ENCODE measurements around the gene MVB12B. TPM values are rescaled to one million over a fixed set of nuclear protein-coding genes. Genes with fewer than 3 reads are reported as not detected.

Gene MVB12B
- total RNA-seq, 4 donors from 2014 or later, result 15.7 to 27.3 (median 22.7) TPM

DNA sequence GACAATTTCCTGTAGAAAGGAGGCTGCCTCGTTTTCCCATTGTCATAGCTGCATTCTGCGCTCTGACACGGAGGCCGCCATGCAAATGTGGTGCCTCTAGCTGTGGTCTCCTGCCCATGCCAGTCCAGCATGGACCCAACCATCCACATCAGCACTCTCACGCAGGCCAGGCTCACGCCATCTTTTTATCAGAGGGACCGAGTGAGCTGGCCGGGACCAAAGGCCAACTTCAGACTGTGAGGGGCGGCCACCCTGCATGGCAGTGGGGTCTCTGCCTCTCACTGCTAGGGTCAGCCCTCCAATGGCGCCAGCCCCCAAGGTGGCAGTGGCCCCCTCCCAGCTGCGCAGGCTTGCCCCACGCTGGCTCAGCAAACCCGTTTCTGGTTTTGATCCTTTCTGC, 155.2 kb downstream of the MVB12B start:
- no peak overlapping the region for H3K4me3 ChIP-seq
- no peak overlapping the region for H3K27ac ChIP-seq
- no peak for DNase-seq
- no peaks in the 10 kb centered on the region for H3K9me3 ChIP-seq
- no peaks in the 10 kb centered on the region for H3K36me3 ChIP-seq
- WGBS, 2 donors (ENCODE audit: low coverage in 1 of 2), result 82 to 94% methylated on average over 6 to 13 of the region's 13 CpGs
- H3K4me1 ChIP-seq, result no peaks in the 10 kb centered on the region
- in situ Hi-C loops (cut with MboI; ENCODE audit: low pct_ligation_motif_present in 1 of 4, low pct_unique_long_range_greater_than_20kb in 1 of 4, low sequenced_read_pairs in 3 of 4), result loop anchor here in 2 of 4 donors (25.0 kb wide), 1 partner anchor 170 kb away; no protein-coding TSS in a partner anchor
- intact Hi-C loops (cut with DNase I; ENCODE audit: low total_unique reads), result no loop called here
- no peaks in the 10 kb centered on the region for H3K27me3 ChIP-seq
- no peak for TF ChIP-seq POLR2AphosphoS5 (IDR thresholded peaks at IDR 0.05)
- TF ChIP-seq POLR2A (IDR thresholded peaks at IDR 0.05), result no peak
- TF ChIP-seq, protein P1, sequence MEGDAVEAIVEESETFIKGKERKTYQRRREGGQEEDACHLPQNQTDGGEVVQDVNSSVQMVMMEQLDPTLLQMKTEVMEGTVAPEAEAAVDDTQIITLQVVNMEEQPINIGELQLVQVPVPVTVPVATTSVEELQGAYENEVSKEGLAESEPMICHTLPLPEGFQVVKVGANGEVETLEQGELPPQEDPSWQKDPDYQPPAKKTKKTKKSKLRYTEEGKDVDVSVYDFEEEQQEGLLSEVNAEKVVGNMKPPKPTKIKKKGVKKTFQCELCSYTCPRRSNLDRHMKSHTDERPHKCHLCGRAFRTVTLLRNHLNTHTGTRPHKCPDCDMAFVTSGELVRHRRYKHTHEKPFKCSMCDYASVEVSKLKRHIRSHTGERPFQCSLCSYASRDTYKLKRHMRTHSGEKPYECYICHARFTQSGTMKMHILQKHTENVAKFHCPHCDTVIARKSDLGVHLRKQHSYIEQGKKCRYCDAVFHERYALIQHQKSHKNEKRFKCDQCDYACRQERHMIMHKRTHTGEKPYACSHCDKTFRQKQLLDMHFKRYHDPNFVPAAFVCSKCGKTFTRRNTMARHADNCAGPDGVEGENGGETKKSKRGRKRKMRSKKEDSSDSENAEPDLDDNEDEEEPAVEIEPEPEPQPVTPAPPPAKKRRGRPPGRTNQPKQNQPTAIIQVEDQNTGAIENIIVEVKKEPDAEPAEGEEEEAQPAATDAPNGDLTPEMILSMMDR (IDR thresholded peaks at IDR 0.05), result no peak
- no peak for TF ChIP-seq EP300 (IDR thresholded peaks at IDR 0.05; ENCODE audit: low read depth)

DNA sequence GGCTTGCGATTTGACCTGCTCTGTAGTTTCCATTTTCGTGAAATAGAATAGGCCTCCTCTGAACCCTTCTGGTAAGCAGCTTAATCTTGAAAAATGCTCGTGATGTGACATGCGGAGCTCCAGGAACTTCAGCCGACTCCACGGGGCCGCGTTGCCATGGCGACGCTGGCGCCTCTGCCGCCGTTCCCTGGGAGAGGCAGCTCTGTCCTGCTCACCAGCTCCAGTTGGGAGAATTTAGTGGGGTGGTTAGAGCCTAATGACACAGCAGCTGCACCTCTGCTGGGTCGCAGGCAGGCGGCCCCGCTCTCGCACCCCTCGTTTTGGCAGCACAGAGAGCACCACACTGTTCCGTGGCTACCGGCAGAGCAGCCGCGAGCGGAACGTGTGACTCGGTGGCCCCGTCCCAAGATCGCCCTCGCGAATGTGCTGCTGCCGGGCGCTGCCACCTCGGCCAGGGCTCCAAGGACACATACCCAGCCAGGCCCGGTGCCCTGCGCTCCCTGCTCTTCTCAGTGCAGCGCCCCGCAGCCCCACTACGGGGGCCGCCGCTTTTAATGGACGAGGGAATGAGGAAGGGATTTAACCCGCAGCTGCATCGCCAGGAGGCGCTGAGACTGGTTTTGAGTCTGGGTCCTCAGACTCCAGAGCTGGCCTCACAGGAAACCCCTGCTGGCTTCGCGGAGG, 155.9 kb downstream of the MVB12B start:
- Histone ChIP-seq H3K9me3 (no peaks in the 10 kb centered on the region), H3K27ac (no peak overlapping the region), H3K4me3 (no peak overlapping the region), H3K4me1 (no peaks in the 10 kb centered on the region), H3K36me3 (no peaks in the 10 kb centered on the region), H3K27me3 (no peaks in the 10 kb centered on the region)
- WGBS, 2 donors (ENCODE audit: low coverage in 1 of 2), result 87 to 88% methylated on average over 3 to 45 of the region's 45 CpGs
- DNase-seq, result no peak
- TF ChIP-seq POLR2AphosphoS5 (IDR thresholded peaks at IDR 0.05) (no peak), POLR2A (IDR thresholded peaks at IDR 0.05) (no peak), EP300 (IDR thresholded peaks at IDR 0.05; ENCODE audit: low read depth) (no peak)
- TF ChIP-seq, protein P1 (IDR thresholded peaks at IDR 0.05), result no peak
- in situ Hi-C loops (cut with MboI; ENCODE audit: low pct_ligation_motif_present in 1 of 4, low pct_unique_long_range_greater_than_20kb in 1 of 4, low sequenced_read_pairs in 3 of 4), result loop anchor here in 2 of 4 donors (25.0 kb wide), 1 partner anchor 170 kb away; no protein-coding TSS in a partner anchor
- intact Hi-C loops (cut with DNase I; ENCODE audit: low total_unique reads), result no loop called here

DNA sequence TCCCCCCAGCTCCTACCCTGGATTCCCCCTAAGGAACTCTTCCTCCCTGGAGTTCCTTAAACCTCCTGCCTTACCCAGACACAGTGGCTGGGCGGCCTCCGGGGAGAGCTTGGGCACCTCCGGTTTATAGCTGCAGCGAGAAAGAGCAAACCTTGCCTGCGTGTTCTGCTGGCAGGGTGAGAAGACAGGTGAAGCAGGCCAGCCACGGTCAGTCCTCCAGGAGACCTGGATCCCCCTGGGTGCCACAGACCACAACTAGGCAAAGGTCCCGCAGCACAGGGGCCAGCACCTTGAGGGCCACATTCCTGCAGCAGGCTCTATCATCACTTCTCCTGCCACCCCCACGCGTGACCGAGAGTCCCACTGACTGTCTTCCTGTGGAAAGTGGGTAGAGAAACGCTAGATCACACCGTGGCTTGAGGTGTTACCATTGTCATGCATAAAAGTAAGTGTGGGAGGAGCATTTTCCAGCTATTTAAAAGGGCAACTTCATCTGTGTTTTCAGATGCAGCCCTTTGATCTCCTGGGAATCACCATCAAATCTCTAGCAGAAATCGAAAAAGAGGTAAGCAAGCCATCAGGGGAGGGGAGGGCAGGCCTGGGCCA, 156.9 kb downstream of the MVB12B start:
- Histone ChIP-seq H3K27ac (no peak overlapping the region), H3K36me3 (no peaks in the 10 kb centered on the region), H3K4me1 (no peaks in the 10 kb centered on the region), H3K9me3 (no peaks in the 10 kb centered on the region), H3K27me3 (no peaks in the 10 kb centered on the region), H3K4me3 (no peak overlapping the region)
- in situ Hi-C loops (cut with MboI; ENCODE audit: low pct_ligation_motif_present in 1 of 4, low pct_unique_long_range_greater_than_20kb in 1 of 4, low sequenced_read_pairs in 3 of 4), result loop anchor here in 2 of 4 donors (25.0 kb wide), 1 partner anchor 171 kb away; no protein-coding TSS in a partner anchor
- intact Hi-C loops (cut with DNase I; ENCODE audit: low total_unique reads), result no loop called here
- no peak for DNase-seq
- 92% methylated on average over 13 of the region's 13 CpGs; no CpG with 5 or more reads in 1 of the 2 donors for WGBS, 2 donors (ENCODE audit: low coverage in 1 of 2)
- TF ChIP-seq POLR2A (IDR thresholded peaks at IDR 0.05) (no peak), POLR2AphosphoS5 (IDR thresholded peaks at IDR 0.05) (no peak), EP300 (IDR thresholded peaks at IDR 0.05; ENCODE audit: low read depth) (no peak)
- TF ChIP-seq, protein P1 (IDR thresholded peaks at IDR 0.05), result no peak

DNA sequence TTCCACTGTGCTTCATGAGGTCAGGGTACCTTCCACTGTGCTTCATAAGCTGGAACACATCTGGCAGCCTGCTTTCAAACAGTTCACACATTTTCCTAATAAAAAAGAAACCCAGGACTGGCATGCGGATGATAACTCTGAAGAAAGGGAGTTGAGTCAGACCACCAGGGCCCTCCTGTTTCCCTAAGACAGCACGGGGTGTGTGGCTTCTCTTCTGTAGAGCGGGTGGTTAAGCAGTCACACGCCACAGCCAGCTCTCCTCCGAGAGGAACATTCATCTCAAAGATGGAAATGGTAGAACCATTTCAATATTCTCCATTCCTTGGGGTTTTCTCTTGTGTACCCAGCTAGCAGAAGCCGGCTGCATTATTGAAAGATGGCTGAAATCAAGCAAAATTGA, 159.0 kb downstream of the MVB12B start:
- no peak for DNase-seq
- no peaks in the 10 kb centered on the region for H3K36me3 ChIP-seq
- intact Hi-C loops (cut with DNase I; ENCODE audit: low total_unique reads) (no loop called here), in situ Hi-C loops (cut with MboI; ENCODE audit: low pct_ligation_motif_present in 1 of 4, low pct_unique_long_range_greater_than_20kb in 1 of 4, low sequenced_read_pairs in 3 of 4) (loop anchor here in 2 of 4 donors (25.0 kb wide), 1 partner anchor 173 kb away; no protein-coding TSS in a partner anchor)
- H3K27ac ChIP-seq, result no peak overlapping the region
- 83 to 89% methylated on average over 2 to 6 of the region's 6 CpGs for WGBS, 2 donors (ENCODE audit: low coverage in 1 of 2)
- TF ChIP-seq EP300 (IDR thresholded peaks at IDR 0.05; ENCODE audit: low read depth) (no peak), POLR2A (IDR thresholded peaks at IDR 0.05) (no peak), POLR2AphosphoS5 (IDR thresholded peaks at IDR 0.05) (no peak)
- TF ChIP-seq, protein P1 (IDR thresholded peaks at IDR 0.05), result no peak
- no peaks in the 10 kb centered on the region for H3K4me1 ChIP-seq
- no peaks in the 10 kb centered on the region for H3K9me3 ChIP-seq
- no peaks in the 10 kb centered on the region for H3K27me3 ChIP-seq
- H3K4me3 ChIP-seq, result no peak overlapping the region
